CD4-positive, alpha-beta T cell (primary cell): Measurements from ENCODE around the gene FOXO4. TPM values are rescaled to one million over a fixed set of nuclear protein-coding genes. Genes with fewer than 3 reads are reported as not detected.
"Not testable (repeated sequence)": the region's sequence is repeated elsewhere in the genome, so short reads cannot be mapped to it uniquely, and the experiment has no call there.

Experiments
- ATAC-seq: fragments of 200-7000 bp; cut with Tn5 transposase; one replicate; pipeline ENCODE4 v1.10.0; 2022; ENCODE audit warnings: mild to moderate bottlenecking; ENCODE audit not compliant: poor library complexity
- CTCF ChIA-PET: fragments of 350-600 bp; sonication (Branson Sonifier 250); formaldehyde crosslinking; loops from one replicate; lab custom pipeline; 2021; ENCODE audit warnings: antibody characterized with exemption, inconsistent platforms; lab: Charles Lee
- POLR2A ChIA-PET: fragments of 350-600 bp; sonication (Branson Sonifier 250); formaldehyde crosslinking; loops from one replicate; lab custom pipeline; 2021; ENCODE audit warnings: antibody characterized with exemption, inconsistent platforms; lab: Charles Lee
- DNase-seq, 14 experiments: peaks; one replicate each; pipeline ENCODE4 v3.0.0-alpha.2; 2013 to 2020; ENCODE audit warnings: mixed read lengths in 2 of 14
- H3K27ac ChIP-seq, 2 donors: one replicate each; pipeline versions ENCODE4 v1.5.1 to v1.7.0; 2013; ENCODE audit warnings: low read length in 2 of 2, low read depth in 1 of 2, mild to moderate bottlenecking in 1 of 2
- H3K27me3 ChIP-seq, 2 experiments: 1 replicate in 1 of 2; 2 replicates in 1 of 2; pipeline versions ENCODE4 v1.6.1 to v1.7.0; 2013; ENCODE audit warnings: low read length in 2 of 2, control low read depth in 1 of 2, mild to moderate bottlenecking in 1 of 2, moderate library complexity in 1 of 2; ENCODE audit not compliant: insufficient read depth in 2 of 2, control insufficient read depth in 1 of 2
- H3K36me3 ChIP-seq: one replicate; pipeline ENCODE4 v1.6.1; 2013; ENCODE audit warnings: low read length, control low read depth; ENCODE audit not compliant: insufficient read depth
- H3K4me1 ChIP-seq: one replicate; pipeline ENCODE4 v1.6.1; 2013; ENCODE audit warnings: low read length, control low read depth; ENCODE audit not compliant: insufficient read depth
- H3K4me3 ChIP-seq: one replicate; pipeline ENCODE4 v1.5.1; 2013; ENCODE audit warnings: mild to moderate bottlenecking, low read length, moderate library complexity
- H3K9me3 ChIP-seq, 2 experiments: 1 replicate in 1 of 2; 2 replicates in 1 of 2; pipeline versions ENCODE4 v1.6.1 to v1.7.0; 2013; ENCODE audit warnings: low read length in 2 of 2, mild to moderate bottlenecking in 2 of 2, control low read depth in 1 of 2, moderate library complexity in 1 of 2; ENCODE audit not compliant: control insufficient read depth in 1 of 2, insufficient read depth in 1 of 2
- H3K27ac Mint-ChIP-seq: one replicate; pipeline ENCODE4 v1.8.0; 2020; ENCODE audit warnings: mixed read lengths
- H3K27me3 Mint-ChIP-seq: one replicate; pipeline ENCODE4 v1.8.0; 2021; ENCODE audit warnings: mixed read lengths
- H3K36me3 Mint-ChIP-seq: one replicate; pipeline ENCODE4 v1.8.0; 2021; ENCODE audit warnings: low read depth, mixed read lengths
- H3K4me1 Mint-ChIP-seq: one replicate; pipeline ENCODE4 v1.8.0; 2021; ENCODE audit warnings: low read depth, mixed read lengths
- H3K4me3 Mint-ChIP-seq: one replicate; pipeline ENCODE4 v1.8.0; 2020; ENCODE audit warnings: mild to moderate bottlenecking, mixed read lengths
- H3K9me3 Mint-ChIP-seq: one replicate; pipeline ENCODE4 v1.8.0; 2020; ENCODE audit warnings: mixed read lengths
- CTCF ChIP-seq: fragments of 200-600 bp; IDR thresholded peaks from one replicate; pipeline ENCODE4 v1.8.0; 2022; ENCODE audit warnings: antibody characterized with exemption, mild to moderate bottlenecking
- intact Hi-C, 2 experiments: fragments of 100-400 bp; cut with DNase I in 1 of 2; cut with micrococcal nuclease in 1 of 2; formaldehyde crosslinking; loops; one replicate each; pipeline versions ENCODE4 v1.15.1 to v1.9.0; 2023 to 2025; cut with DNase I, micrococcal nuclease
- polyA plus RNA-seq, 2 donors: library from polyadenylated mRNA; unstranded; fragments of 120-200 nt; gene quantifications; one replicate each; pipeline ENCODE4 v1.2.1, GENCODE V29; 2013
- total RNA-seq, 174 experiments: library from RNA in 2 of 174; stranded (reverse) in 2 of 174; gene quantifications; one replicate each; pipeline ENCODE4 v1.2.3 and lab custom pipeline; 2021 to 2026

Gene FOXO4
- total RNA-seq (10 to 100 TPM; 20.9 to 23.8 TPM), total RNA-seq (lab: John Stamatoyannopoulos, UW) (1.0 to 52.2 (median 27.4) reads per million in 172 experiments)
- 18.6 TPM for polyA plus RNA-seq (2013, experiment 1 of 2)
- 23.1 TPM for polyA plus RNA-seq (2013, experiment 2 of 2)

- DNase-seq (peak; percentile 75 to 94 (median 86)), ATAC-seq (peak; percentile 85)
- Mint-ChIP-seq H3K4me1 (peaks cover 50% of the 10 kb centered on the region), H3K9me3 (no peaks in the 10 kb centered on the region), H3K4me3 (peak within 1 kb of the TSS; percentile 96), H3K27ac (peak within 1 kb of the TSS; percentile 98), H3K36me3 (peaks cover 9% of the 10 kb centered on the region), H3K27me3 (no peaks in the 10 kb centered on the region)
- no peak for TF ChIP-seq CTCF
- H3K27ac ChIP-seq: peak within 1 kb of the TSS; percentile 41 to 62
- no peaks in the 10 kb centered on the region for H3K27me3 ChIP-seq
- CTCF ChIA-PET: interaction anchor here (1.1 kb wide), 1 partner anchor 34 kb away, joined by 4 read pairs; no protein-coding TSS in a partner anchor
- intact Hi-C loops: loop anchor here (10.0 kb wide), 1 partner anchor 159 kb away; the partner anchor contains the start of gene ZMYM3 (in 2 of the 2)
- H3K4me1 ChIP-seq: peaks cover 37% of the 10 kb centered on the region
- H3K36me3 ChIP-seq: no peaks in the 10 kb centered on the region
- H3K4me3 ChIP-seq: peak within 1 kb of the TSS; percentile 83
- no peaks in the 10 kb centered on the region for H3K9me3 ChIP-seq
- POLR2A ChIA-PET: interaction anchor here (0.6 to 2.8 kb wide), 10 partner anchors 9 to 270 kb away, joined by 3 to 34 read pairs (median 5); partner anchors contain the start of genes IL2RG, MED12, NONO and SNX12
Observed at GRCh38 chrX:71095555-71095980, at the start of gene FOXO4. Gene FOXO4, plus strand, starts transcription at chrX:71095851. Its CDS starts 678 bp downstream, at chrX:71096529.

- CTCF ChIA-PET, H3K9me3 Mint-ChIP-seq, intact Hi-C loops, H3K36me3 Mint-ChIP-seq, H3K4me1 ChIP-seq, H3K27me3 ChIP-seq, POLR2A ChIA-PET, H3K4me3 Mint-ChIP-seq, DNase-seq, H3K9me3 ChIP-seq, H3K27ac ChIP-seq, H3K27me3 Mint-ChIP-seq, ATAC-seq, H3K27ac Mint-ChIP-seq, H3K4me1 Mint-ChIP-seq, H3K36me3 ChIP-seq, H3K4me3 ChIP-seq: not testable (repeated sequence)
Observed at GRCh38 chrX:71047891-71048290, 47.8 kb upstream of the FOXO4 start.

GRCh38 chrX:71052721-71053120 is 42.9 kb upstream of the FOXO4 start:
- no peak for TF ChIP-seq CTCF
- peak in 1 of 14 experiments; percentile 1 for DNase-seq
- CTCF ChIA-PET: no interaction called here
- Mint-ChIP-seq H3K27ac (no peak overlapping the region), H3K4me3 (no peak overlapping the region), H3K27me3 (no peaks in the 10 kb centered on the region), H3K9me3 (no peaks in the 10 kb centered on the region), H3K4me1 (peaks cover 17% of the 10 kb centered on the region), H3K36me3 (peaks cover 16% of the 10 kb centered on the region)
- intact Hi-C loops: no loop called here
- no peak for ATAC-seq
- no peaks in the 10 kb centered on the region for H3K9me3 ChIP-seq
- no peaks in the 10 kb centered on the region for H3K27me3 ChIP-seq
- no peak overlapping the region for H3K27ac ChIP-seq
- H3K36me3 ChIP-seq: peaks cover 5% of the 10 kb centered on the region
- POLR2A ChIA-PET: no interaction called here
- peak overlapping the region; percentile 19 for H3K4me3 ChIP-seq
- peaks cover 9% of the 10 kb centered on the region for H3K4me1 ChIP-seq
